Loucy (cell line): ENCODE measurements around the gene DUSP28.

Experiments
- H2AFZ ChIP-seq: fragments of 200-600 bp; sonication (generic); 2 replicates; pipeline ENCODE4 v1.6.0; 2016; ENCODE audit warnings: antibody characterized with exemption, mild to moderate bottlenecking, low read length, moderate library complexity
- H3F3A ChIP-seq: fragments of 200-600 bp; 2 replicates; pipeline ENCODE4 v1.6.0; 2016; ENCODE audit warnings: antibody characterized with exemption, low read depth, mild to moderate bottlenecking
- H3K27me3 ChIP-seq: fragments of 200-600 bp; sonication (generic); 2 replicates; pipeline ENCODE4 v1.6.1; 2014; ENCODE audit warnings: low read length, mild to moderate bottlenecking; ENCODE audit not compliant: insufficient read depth, poor library complexity, severe bottlenecking
- H3K36me3 ChIP-seq: fragments of 200-600 bp; sonication (generic); 2 replicates; pipeline ENCODE4 v1.6.1; 2016; ENCODE audit warnings: low read length; ENCODE audit not compliant: insufficient read depth
- H3K4me1 ChIP-seq: fragments of 200-600 bp; sonication (generic); 2 replicates; pipeline ENCODE4 v1.5.1; 2014; ENCODE audit warnings: low read length, mild to moderate bottlenecking; ENCODE audit not compliant: insufficient read depth, poor library complexity, severe bottlenecking
- H3K4me2 ChIP-seq: fragments of 200-600 bp; sonication (generic); 2 replicates; pipeline ENCODE4 v1.6.0; 2014; ENCODE audit warnings: antibody characterized with exemption, low read length, low read depth, mild to moderate bottlenecking; ENCODE audit not compliant: poor library complexity, severe bottlenecking
- H3K4me3 ChIP-seq: fragments of 200-600 bp; sonication (generic); 2 replicates; pipeline ENCODE4 v1.5.1; 2014; ENCODE audit warnings: low read length, mild to moderate bottlenecking, mixed read lengths; ENCODE audit not compliant: poor library complexity, severe bottlenecking
- H3K79me2 ChIP-seq: fragments of 200-600 bp; sonication (generic); 2 replicates; pipeline ENCODE4 v1.6.1; 2014; ENCODE audit warnings: low read length; ENCODE audit not compliant: insufficient read depth
- H3K9ac ChIP-seq: fragments of 200-600 bp; sonication (generic); 2 replicates; pipeline ENCODE4 v1.6.0; 2014; ENCODE audit warnings: mild to moderate bottlenecking, low read depth, low read length, moderate library complexity; ENCODE audit not compliant: poor library complexity, severe bottlenecking
- H3K9me2 ChIP-seq: fragments of 200-600 bp; sonication (generic); replicated peaks from 2 replicates; pipeline ENCODE4 v1.6.1; 2016; ENCODE audit warnings: low read depth, low read length, mixed read lengths
- H3K9me3 ChIP-seq: fragments of 200-600 bp; sonication (generic); 2 replicates; pipeline ENCODE4 v1.6.1; 2014; ENCODE audit warnings: mild to moderate bottlenecking, antibody characterized with exemption, low read length, low read depth; ENCODE audit not compliant: insufficient read depth
- H4K20me1 ChIP-seq: fragments of 200-600 bp; sonication (generic); 2 replicates; pipeline ENCODE4 v1.6.0; 2014; ENCODE audit warnings: antibody characterized with exemption, low read length, mild to moderate bottlenecking; ENCODE audit not compliant: insufficient read depth, poor library complexity, severe bottlenecking
- EZH2phosphoT487 ChIP-seq: fragments of 200-600 bp; IDR thresholded peaks from 2 replicates; pipeline ENCODE4 v1.6.1; 2018; ENCODE audit warnings: antibody characterized with exemption, mild to moderate bottlenecking, moderate library complexity, borderline replicate concordance
- TF ChIP-seq, protein P1 (sequence below): fragments of 200-600 bp; sonication (generic); conservative IDR thresholded peaks from 2 replicates; pipeline ENCODE4 v1.5.1; 2014; ENCODE audit warnings: mild to moderate bottlenecking, antibody characterized with exemption, low read length

The DUSP28 gene

DNA sequence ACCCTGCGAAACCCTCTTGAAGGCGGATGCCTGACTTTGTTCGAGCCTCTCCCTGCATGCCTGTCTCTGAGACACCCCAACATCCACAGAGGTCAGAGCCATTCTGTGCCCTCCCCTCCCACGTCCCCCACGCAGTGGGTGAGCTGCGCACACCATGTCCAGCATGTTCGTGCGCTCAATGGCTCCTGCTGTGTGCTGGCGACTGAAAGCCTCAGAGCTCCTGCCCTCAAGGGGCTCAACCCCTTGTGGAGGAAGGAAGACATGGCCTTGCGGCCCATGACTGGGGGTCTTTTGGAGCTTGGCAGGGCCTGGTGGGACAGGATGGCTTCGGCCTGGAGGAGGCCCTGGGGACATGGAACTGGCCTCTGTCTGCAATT is 48.1 kb upstream of the DUSP28 start:
- TF ChIP-seq, protein P1, sequence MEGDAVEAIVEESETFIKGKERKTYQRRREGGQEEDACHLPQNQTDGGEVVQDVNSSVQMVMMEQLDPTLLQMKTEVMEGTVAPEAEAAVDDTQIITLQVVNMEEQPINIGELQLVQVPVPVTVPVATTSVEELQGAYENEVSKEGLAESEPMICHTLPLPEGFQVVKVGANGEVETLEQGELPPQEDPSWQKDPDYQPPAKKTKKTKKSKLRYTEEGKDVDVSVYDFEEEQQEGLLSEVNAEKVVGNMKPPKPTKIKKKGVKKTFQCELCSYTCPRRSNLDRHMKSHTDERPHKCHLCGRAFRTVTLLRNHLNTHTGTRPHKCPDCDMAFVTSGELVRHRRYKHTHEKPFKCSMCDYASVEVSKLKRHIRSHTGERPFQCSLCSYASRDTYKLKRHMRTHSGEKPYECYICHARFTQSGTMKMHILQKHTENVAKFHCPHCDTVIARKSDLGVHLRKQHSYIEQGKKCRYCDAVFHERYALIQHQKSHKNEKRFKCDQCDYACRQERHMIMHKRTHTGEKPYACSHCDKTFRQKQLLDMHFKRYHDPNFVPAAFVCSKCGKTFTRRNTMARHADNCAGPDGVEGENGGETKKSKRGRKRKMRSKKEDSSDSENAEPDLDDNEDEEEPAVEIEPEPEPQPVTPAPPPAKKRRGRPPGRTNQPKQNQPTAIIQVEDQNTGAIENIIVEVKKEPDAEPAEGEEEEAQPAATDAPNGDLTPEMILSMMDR: no peak
- no peak for TF ChIP-seq EZH2phosphoT487
- no peak overlapping the region for H3K4me3 ChIP-seq
- H3K36me3 ChIP-seq: no peaks in the 10 kb centered on the region

DNA sequence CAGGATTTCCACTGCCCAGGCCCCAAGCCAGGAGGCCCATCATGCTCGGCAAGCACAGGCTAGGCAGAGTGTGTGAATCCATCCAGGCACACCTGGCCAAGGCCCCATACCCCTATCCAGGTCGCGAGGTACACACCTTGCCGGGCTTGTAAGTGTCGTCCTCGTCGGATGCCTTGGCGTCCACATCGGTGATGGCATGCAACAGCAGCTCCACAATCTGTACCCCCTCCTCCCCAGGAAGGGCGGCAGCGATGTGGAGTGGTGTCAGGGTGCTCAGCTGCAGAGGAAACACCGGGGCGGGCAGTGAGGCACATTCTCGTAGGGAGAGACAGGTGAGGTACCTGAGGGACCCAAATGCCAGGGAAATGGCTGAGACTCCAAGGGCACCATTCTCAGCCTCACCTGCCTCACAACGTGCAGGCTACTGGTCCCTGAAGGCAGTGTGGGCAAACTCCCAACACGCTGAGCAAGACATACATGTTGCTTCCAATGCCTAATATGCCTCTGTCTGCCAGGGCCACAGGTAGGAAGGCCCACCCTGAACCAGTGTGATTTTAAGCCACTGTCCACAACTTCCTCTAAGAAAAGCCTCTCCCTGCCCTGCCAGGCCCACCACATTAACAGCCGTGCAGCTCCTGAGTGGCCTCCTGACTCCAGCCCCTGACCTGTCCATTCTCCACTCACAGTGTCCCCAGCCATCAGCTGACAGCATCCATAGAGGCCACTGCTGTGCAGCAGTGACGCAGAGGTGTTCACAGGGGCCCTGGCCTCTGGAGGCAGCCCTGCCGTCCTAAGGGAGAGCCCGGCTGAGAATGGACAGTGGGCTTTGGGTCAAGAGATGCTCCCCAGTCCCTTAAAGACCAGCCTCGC is 47.3 kb upstream of the DUSP28 start:
- H3K4me3 ChIP-seq: no peak overlapping the region
- H2AFZ ChIP-seq: no peak overlapping the region
- no peaks in the 10 kb centered on the region for H4K20me1 ChIP-seq
- H3K36me3 ChIP-seq: no peaks in the 10 kb centered on the region
- no peaks in the 10 kb centered on the region for H3K27me3 ChIP-seq
- no peak overlapping the region for H3K4me2 ChIP-seq
- no peaks in the 10 kb centered on the region for H3K4me1 ChIP-seq
- no peaks in the 10 kb centered on the region for H3F3A ChIP-seq
- H3K79me2 ChIP-seq: no peaks in the 10 kb centered on the region
- H3K9me2 ChIP-seq: no peaks in the 10 kb centered on the region
- TF ChIP-seq, protein P1: no peak
- TF ChIP-seq EZH2phosphoT487: no peak
- H3K9ac ChIP-seq: no peak overlapping the region
- no peaks in the 10 kb centered on the region for H3K9me3 ChIP-seq

More for the DNA sequence above, 48.1 kb upstream of the DUSP28 start:
- no peak overlapping the region for H2AFZ ChIP-seq
- no peaks in the 10 kb centered on the region for H3K9me2 ChIP-seq
- no peak overlapping the region for H3K4me2 ChIP-seq
- H3K79me2 ChIP-seq: no peaks in the 10 kb centered on the region
- H4K20me1 ChIP-seq: no peaks in the 10 kb centered on the region
- H3K4me1 ChIP-seq: no peaks in the 10 kb centered on the region
- H3F3A ChIP-seq: no peaks in the 10 kb centered on the region
- no peaks in the 10 kb centered on the region for H3K27me3 ChIP-seq
- no peaks in the 10 kb centered on the region for H3K9me3 ChIP-seq
- H3K9ac ChIP-seq: no peak overlapping the region

DNA sequence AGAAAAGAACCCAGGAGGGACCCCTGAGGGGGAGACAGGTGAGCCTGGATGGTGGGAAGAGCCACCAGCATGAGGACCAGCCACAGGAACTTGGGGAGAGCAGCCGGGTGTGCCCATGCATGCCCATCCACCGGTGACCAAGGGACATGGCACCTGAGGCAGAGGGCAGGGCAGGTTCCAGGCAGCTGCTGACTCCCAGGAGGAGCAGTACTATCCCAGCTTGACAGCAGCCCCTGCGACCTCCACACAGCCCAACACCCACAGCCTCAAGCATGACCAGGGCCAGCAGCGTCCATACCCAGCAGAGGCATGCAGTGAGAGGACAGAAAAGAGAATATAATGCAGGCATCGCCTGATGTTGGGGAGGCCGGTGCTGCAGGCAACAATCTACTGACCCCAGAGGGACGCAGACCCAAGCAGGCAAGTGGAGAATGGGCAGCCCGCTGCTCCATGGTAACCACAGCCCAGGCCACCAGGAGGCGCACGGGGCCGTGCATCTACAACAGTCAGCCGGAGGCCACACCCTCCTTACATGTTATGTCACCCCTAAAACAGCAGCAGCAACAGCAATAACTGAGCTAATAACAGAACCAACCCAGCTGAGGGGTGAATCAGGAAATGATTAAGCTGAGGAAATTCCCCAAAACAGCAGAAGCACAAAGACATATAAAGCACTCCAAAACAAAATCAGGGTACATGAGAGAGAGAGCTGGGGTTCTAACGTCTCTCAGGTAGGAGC is 46.4 kb upstream of the DUSP28 start:
- no peaks in the 10 kb centered on the region for H3K27me3 ChIP-seq
- H3K4me1 ChIP-seq: no peaks in the 10 kb centered on the region
- H2AFZ ChIP-seq: no peak overlapping the region
- TF ChIP-seq, protein P1: peak; percentile 83
- TF ChIP-seq EZH2phosphoT487: no peak
- H3K9me2 ChIP-seq: no peaks in the 10 kb centered on the region
- H3K4me2 ChIP-seq: no peak overlapping the region
- no peak overlapping the region for H3K4me3 ChIP-seq
- no peaks in the 10 kb centered on the region for H4K20me1 ChIP-seq
- H3F3A ChIP-seq: no peaks in the 10 kb centered on the region
- no peak overlapping the region for H3K9ac ChIP-seq
- H3K36me3 ChIP-seq: no peaks in the 10 kb centered on the region
- no peaks in the 10 kb centered on the region for H3K79me2 ChIP-seq
- no peaks in the 10 kb centered on the region for H3K9me3 ChIP-seq
